HG02885 (cell line): ENCODE measurements around the gene CEP112.

Source experiments
- ATAC-seq: cut with Tn5 transposase; IDR thresholded peaks from one replicate; pipeline ENCODE4 v1.9.1; 2021; ENCODE audit warnings: mild to moderate bottlenecking; ENCODE audit not compliant: unreplicated experiment, poor library complexity

CEP112 gene

GRCh38 chr17:65633146-65633881, 558.6 kb downstream of the CEP112 start:
- ATAC-seq = no peak

- ATAC-seq = no peak
Measured at GRCh38 chr17:65630502-65630901, 561.4 kb downstream of the CEP112 start.

GRCh38 chr17:65629234-65629690, 562.7 kb downstream of the CEP112 start:
- no peak for ATAC-seq

- ATAC-seq = no peak
Measured at GRCh38 chr17:65628644-65629036, 563.3 kb downstream of the CEP112 start.

- ATAC-seq = no peak
Measured at GRCh38 chr17:65627891-65628643, 563.9 kb downstream of the CEP112 start.

GRCh38 chr17:65627108-65627507, 564.8 kb downstream of the CEP112 start:
- ATAC-seq = no peak

GRCh38 chr17:65626451-65626850, 565.5 kb downstream of the CEP112 start:
- ATAC-seq = no peak

GRCh38 chr17:65618516-65618915, 573.4 kb downstream of the CEP112 start:
- no peak for ATAC-seq

GRCh38 chr17:65617496-65617895, 574.4 kb downstream of the CEP112 start:
- no peak for ATAC-seq

- no peak for ATAC-seq
Measured at GRCh38 chr17:65609749-65610148, 582.2 kb downstream of the CEP112 start.

GRCh38 chr17:65609286-65609685, 582.6 kb downstream of the CEP112 start:
- no peak for ATAC-seq

GRCh38 chr17:65604070-65604469, 587.9 kb downstream of the CEP112 start:
- ATAC-seq = no peak

GRCh38 chr17:65601881-65602280, 590.1 kb downstream of the CEP112 start:
- ATAC-seq = no peak

- ATAC-seq = no peak
Measured at GRCh38 chr17:65601145-65601544, 590.8 kb downstream of the CEP112 start.

- no peak for ATAC-seq
Measured at GRCh38 chr17:65600518-65600917, 591.4 kb downstream of the CEP112 start.

- no peak for ATAC-seq
Measured at GRCh38 chr17:65599650-65600049, 592.3 kb downstream of the CEP112 start.

GRCh38 chr17:65598746-65599145, 593.2 kb downstream of the CEP112 start:
- no peak for ATAC-seq

GRCh38 chr17:65595071-65595656, 596.8 kb downstream of the CEP112 start:
- no peak for ATAC-seq

GRCh38 chr17:65593855-65594845, 597.8 kb downstream of the CEP112 start:
- ATAC-seq = no peak
